ENCODE results near the gene TMEM239. TPM values are rescaled to one million over a fixed set of nuclear protein-coding genes. Genes with fewer than 3 reads are reported as not detected.

TMEM239 gene
- polyA plus RNA-seq, 1 donor (not counting 4 experiments of a cell fraction or from before 2014, with no cell fraction given) = not detected

DNA sequence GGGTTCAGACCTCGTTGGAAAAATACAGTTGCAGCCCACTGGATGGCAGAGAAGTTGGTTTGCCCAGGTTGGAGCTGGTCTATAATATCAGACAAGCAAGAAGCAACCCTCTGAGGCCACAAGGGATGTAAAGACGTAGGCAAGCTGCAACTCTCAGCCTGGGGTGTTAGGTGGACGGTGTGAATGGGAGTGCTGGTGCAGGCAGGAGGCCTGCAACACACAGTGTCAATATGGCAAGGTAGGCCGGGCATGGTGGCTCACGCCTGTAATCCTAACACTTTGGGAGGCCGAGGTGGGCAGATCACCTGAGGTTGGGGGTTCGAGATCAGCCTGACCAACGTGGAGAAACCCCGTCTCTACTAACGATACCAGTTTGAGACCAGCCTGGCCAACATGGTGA lies 34.9 kb downstream of the TMEM239 start:
- dilution Hi-C loops (cut with MboI; ENCODE audit: extremely low pct_ligation_motif_present, low sequenced_read_pairs) = no loop called here
- TF ChIP-seq EZH2 (IDR thresholded peaks at IDR 0.05; ENCODE audit: low read length) = no peak
- TF ChIP-seq, protein P1, sequence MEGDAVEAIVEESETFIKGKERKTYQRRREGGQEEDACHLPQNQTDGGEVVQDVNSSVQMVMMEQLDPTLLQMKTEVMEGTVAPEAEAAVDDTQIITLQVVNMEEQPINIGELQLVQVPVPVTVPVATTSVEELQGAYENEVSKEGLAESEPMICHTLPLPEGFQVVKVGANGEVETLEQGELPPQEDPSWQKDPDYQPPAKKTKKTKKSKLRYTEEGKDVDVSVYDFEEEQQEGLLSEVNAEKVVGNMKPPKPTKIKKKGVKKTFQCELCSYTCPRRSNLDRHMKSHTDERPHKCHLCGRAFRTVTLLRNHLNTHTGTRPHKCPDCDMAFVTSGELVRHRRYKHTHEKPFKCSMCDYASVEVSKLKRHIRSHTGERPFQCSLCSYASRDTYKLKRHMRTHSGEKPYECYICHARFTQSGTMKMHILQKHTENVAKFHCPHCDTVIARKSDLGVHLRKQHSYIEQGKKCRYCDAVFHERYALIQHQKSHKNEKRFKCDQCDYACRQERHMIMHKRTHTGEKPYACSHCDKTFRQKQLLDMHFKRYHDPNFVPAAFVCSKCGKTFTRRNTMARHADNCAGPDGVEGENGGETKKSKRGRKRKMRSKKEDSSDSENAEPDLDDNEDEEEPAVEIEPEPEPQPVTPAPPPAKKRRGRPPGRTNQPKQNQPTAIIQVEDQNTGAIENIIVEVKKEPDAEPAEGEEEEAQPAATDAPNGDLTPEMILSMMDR (optimal IDR thresholded peaks at IDR 0.05 in 1 of 3, IDR thresholded peaks at IDR 0.05 in 1 of 3, conservative IDR thresholded peaks at IDR 0.05 in 1 of 3; ENCODE audit: extremely low read depth in 1 of 3, insufficient read depth in 2 of 3, low read length in 3 of 3) = no peak
- H3K9me1 ChIP-seq (ENCODE audit: control insufficient read depth, extremely low read depth, insufficient read depth, low read length) = no peaks in the 10 kb centered on the region

DNA sequence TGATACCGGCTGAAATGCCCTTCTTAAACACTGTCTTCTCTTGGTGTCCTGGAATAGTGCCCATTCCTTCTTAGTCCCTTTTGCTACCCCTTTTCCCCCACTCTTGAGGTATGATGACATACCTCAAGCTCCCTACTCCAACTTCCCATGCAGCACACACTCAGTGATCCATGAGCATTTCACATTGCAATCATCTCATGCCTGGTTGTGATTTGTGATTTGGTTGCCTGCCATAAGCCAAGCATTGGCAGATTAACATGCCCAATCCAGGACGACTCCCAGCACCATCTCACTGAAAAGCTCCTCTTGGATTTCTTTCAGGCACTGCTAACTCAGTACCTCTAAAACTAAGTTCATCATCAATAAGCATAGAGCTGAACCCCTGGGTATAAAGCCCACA lies 42.4 kb downstream of the TMEM239 start:
- no peaks in the 10 kb centered on the region for H3K79me2 ChIP-seq (ENCODE audit: control insufficient read depth, insufficient read depth, low read length)

More for the DNA sequence above, 34.9 kb downstream of the TMEM239 start:
- Histone ChIP-seq H3K36me3 (ENCODE audit: control insufficient read depth in 2 of 2, extremely low read depth in 1 of 2, insufficient read depth in 2 of 2, low read length in 2 of 2) (no peaks in the 10 kb centered on the region), H3K9ac (ENCODE audit: control insufficient read depth, extremely low read depth, insufficient read depth, low read length) (no peak overlapping the region), H2AFZ (ENCODE audit: control insufficient read depth, low read length) (no peak overlapping the region), H3K4me1 (ENCODE audit: control insufficient read depth, extremely low read depth, insufficient read depth, low read length) (no peaks in the 10 kb centered on the region), H3K4me3 (ENCODE audit: control insufficient read depth in 2 of 3, extremely low read depth in 1 of 3, insufficient read depth in 2 of 3, low read depth in 1 of 3, low read length in 3 of 3) (no peak overlapping the region), H3K79me2 (ENCODE audit: control insufficient read depth, insufficient read depth, low read length) (no peaks in the 10 kb centered on the region), H3K4me2 (ENCODE audit: control insufficient read depth, extremely low read depth, insufficient read depth, low read depth, low read length) (no peak overlapping the region), H3K27me3 (ENCODE audit: control insufficient read depth, extremely low read depth, insufficient read depth, low read length) (no peaks in the 10 kb centered on the region), H4K20me1 (ENCODE audit: control insufficient read depth, extremely low read depth, insufficient read depth, low read length) (peaks cover 4% of the 10 kb centered on the region), H3K27ac (ENCODE audit: control insufficient read depth, insufficient read depth, low read length) (no peak overlapping the region), H3K9me3 (ENCODE audit: control insufficient read depth, low read depth, low read length) (no peaks in the 10 kb centered on the region)
- FAIRE-seq (no peak), DNase-seq (ENCODE audit: low read depth, low spot score) (no peak)

More for the DNA sequence above, 42.4 kb downstream of the TMEM239 start:
- Histone ChIP-seq H3K4me1 (ENCODE audit: control insufficient read depth, extremely low read depth, insufficient read depth, low read length) (no peaks in the 10 kb centered on the region), H3K36me3 (ENCODE audit: control insufficient read depth in 2 of 2, extremely low read depth in 1 of 2, insufficient read depth in 2 of 2, low read length in 2 of 2) (peaks cover 8 to 11% of the 10 kb centered on the region in 2 experiments), H3K9ac (ENCODE audit: control insufficient read depth, extremely low read depth, insufficient read depth, low read length) (no peak overlapping the region), H3K27ac (ENCODE audit: control insufficient read depth, insufficient read depth, low read length) (no peak overlapping the region), H3K4me3 (ENCODE audit: control insufficient read depth in 2 of 3, extremely low read depth in 1 of 3, insufficient read depth in 2 of 3, low read depth in 1 of 3, low read length in 3 of 3) (no peak overlapping the region), H2AFZ (ENCODE audit: control insufficient read depth, low read length) (no peak overlapping the region), H3K4me2 (ENCODE audit: control insufficient read depth, extremely low read depth, insufficient read depth, low read depth, low read length) (no peak overlapping the region), H3K9me1 (ENCODE audit: control insufficient read depth, extremely low read depth, insufficient read depth, low read length) (no peaks in the 10 kb centered on the region), H3K27me3 (ENCODE audit: control insufficient read depth, extremely low read depth, insufficient read depth, low read length) (no peaks in the 10 kb centered on the region), H4K20me1 (ENCODE audit: control insufficient read depth, extremely low read depth, insufficient read depth, low read length) (no peaks in the 10 kb centered on the region), H3K9me3 (ENCODE audit: control insufficient read depth, low read depth, low read length) (no peaks in the 10 kb centered on the region)
- DNase-seq (ENCODE audit: low read depth, low spot score) (no peak), FAIRE-seq (no peak)
- TF ChIP-seq EZH2 (IDR thresholded peaks at IDR 0.05; ENCODE audit: low read length) = no peak
- TF ChIP-seq, protein P1 (optimal IDR thresholded peaks at IDR 0.05 in 1 of 3, IDR thresholded peaks at IDR 0.05 in 1 of 3, conservative IDR thresholded peaks at IDR 0.05 in 1 of 3; ENCODE audit: extremely low read depth in 1 of 3, insufficient read depth in 2 of 3, low read length in 3 of 3) = no peak
- dilution Hi-C loops (cut with MboI; ENCODE audit: extremely low pct_ligation_motif_present, low sequenced_read_pairs) = no loop called here

Measured in keratinocyte (primary cell).